Caco-2 (cell line): ENCODE data around the gene TCERG1L. TPM values are rescaled to one million over a fixed set of nuclear protein-coding genes. Genes with fewer than 3 reads are reported as not detected.

Experiments
- BruUV-seq: library from RNA; stranded (reverse); fragments of 400-500 nt; replicated peaks from 2 replicates; lab custom pipeline; 2021; lab: Mats Ljungman, UMichigan
- CTCF ChIA-PET: fragments of 300-600 bp; sonication (Branson Sonifier 250); formaldehyde crosslinking; loops from one replicate; lab custom pipeline; 2022; ENCODE audit warnings: antibody characterized with exemption; lab: Charles Lee
- POLR2A ChIA-PET: fragments of 300-600 bp; sonication (Branson Sonifier 250); formaldehyde crosslinking; loops from one replicate; lab custom pipeline; 2022; ENCODE audit warnings: antibody characterized with exemption; lab: Charles Lee
- DNase-seq, 2 experiments: peaks; one replicate each; pipeline versions ENCODE4 v3.0.0 to v3.0.0-alpha.2; 2020 to 2022
- H3K27me3 ChIP-seq: replicated peaks from 2 replicates; pipeline ENCODE4 v1.6.0; 2011; ENCODE audit warnings: low read length; ENCODE audit not compliant: control insufficient read depth, insufficient read depth
- H3K36me3 ChIP-seq: 2 replicates; pipeline ENCODE4 v1.5.1; 2011; ENCODE audit warnings: low read length; ENCODE audit not compliant: control insufficient read depth, insufficient read depth
- H3K4me1 ChIP-seq: fragments of 250-450 bp; sonication (Bioruptor Pico); 2 replicates; pipeline ENCODE4 v1.5.1; 2020; ENCODE audit warnings: mild to moderate bottlenecking
- H3K4me3 ChIP-seq: 2 replicates; pipeline ENCODE4 v1.5.1; 2011; ENCODE audit warnings: low read depth, mild to moderate bottlenecking, control low read depth, low read length
- H3K9me3 ChIP-seq: fragments of 250-450 bp; sonication (Bioruptor Pico); 2 replicates; pipeline ENCODE4 v1.5.1; 2020; ENCODE audit warnings: mild to moderate bottlenecking, moderate library complexity
- H3K27ac Mint-ChIP-seq: one replicate; pipeline ENCODE4 v1.8.0; 2022; ENCODE audit warnings: mixed read lengths; ENCODE audit not compliant: unreplicated experiment
- H3K27me3 Mint-ChIP-seq: one replicate; pipeline ENCODE4 v1.8.0; 2022; ENCODE audit warnings: mixed read lengths; ENCODE audit not compliant: insufficient read depth, unreplicated experiment
- H3K36me3 Mint-ChIP-seq: one replicate; pipeline ENCODE4 v1.8.0; 2022; ENCODE audit warnings: mild to moderate bottlenecking, mixed read lengths; ENCODE audit not compliant: insufficient read depth, unreplicated experiment
- H3K4me1 Mint-ChIP-seq: one replicate; pipeline ENCODE4 v1.8.0; 2022; ENCODE audit warnings: low read depth, mixed read lengths; ENCODE audit not compliant: unreplicated experiment
- H3K4me3 Mint-ChIP-seq: one replicate; pipeline ENCODE4 v1.8.0; 2022; ENCODE audit warnings: mild to moderate bottlenecking, moderate library complexity, mixed read lengths; ENCODE audit not compliant: unreplicated experiment
- H3K9me3 Mint-ChIP-seq: one replicate; pipeline ENCODE4 v1.8.0; 2022; ENCODE audit warnings: mixed read lengths; ENCODE audit not compliant: unreplicated experiment
- CTCF ChIP-seq, 2 experiments: fragments of 200-600 bp in 1 of 2; IDR thresholded peaks; 1 replicate in 1 of 2; 2 replicates in 1 of 2; pipeline versions ENCODE4 v1.5.1 to v1.8.0; 2011 to 2022; ENCODE audit warnings: antibody characterized with exemption in 1 of 2, control low read depth in 1 of 2, inconsistent platforms in 1 of 2, low read depth in 1 of 2, low read length in 1 of 2, mild to moderate bottlenecking in 1 of 2, moderate library complexity in 1 of 2; ENCODE audit not compliant: insufficient read depth in 1 of 2, severe bottlenecking in 1 of 2, unreplicated experiment in 1 of 2
- intact Hi-C: fragments of 100-400 bp; cut with micrococcal nuclease; formaldehyde crosslinking; loops from one replicate; pipeline ENCODE4 v1.10.0; 2022; ENCODE audit not compliant: unreplicated experiment
- total RNA-seq: library from RNA; stranded (reverse); gene quantifications from 2 replicates; pipeline ENCODE4 v1.2.3, GENCODE V29; 2022

TCERG1L gene
- total RNA-seq, 1 experiment from 2014 or later: not detected

GRCh38 chr10:131083915-131084790 lies 227.4 kb downstream of the TCERG1L start:
- Histone ChIP-seq H3K4me3 (no peak overlapping the region), H3K36me3 (no peaks in the 10 kb centered on the region), H3K27me3 (no peaks in the 10 kb centered on the region), H3K9me3 (no peaks in the 10 kb centered on the region), H3K4me1 (no peaks in the 10 kb centered on the region)
- no peak overlapping the region for H3K4me3 Mint-ChIP-seq
- BruUV-seq: no TSS peak
- no peak for TF ChIP-seq CTCF (IDR thresholded peaks at IDR 0.05; ENCODE audit: insufficient read depth in 1 of 2, low read depth in 1 of 2, low read length in 1 of 2, severe bottlenecking in 1 of 2, unreplicated experiment in 1 of 2)
- no peak overlapping the region for H3K27ac Mint-ChIP-seq
- H3K36me3 Mint-ChIP-seq: no peaks in the 10 kb centered on the region
- DNase-seq: no peak
- no peaks in the 10 kb centered on the region for H3K4me1 Mint-ChIP-seq
- intact Hi-C loops: no loop called here
- H3K27me3 Mint-ChIP-seq: no peaks in the 10 kb centered on the region
- POLR2A ChIA-PET: no interaction called here
- no peaks in the 10 kb centered on the region for H3K9me3 Mint-ChIP-seq
- CTCF ChIA-PET: no interaction called here

- TF ChIP-seq CTCF (IDR thresholded peaks at IDR 0.05; ENCODE audit: insufficient read depth in 1 of 2, low read depth in 1 of 2, low read length in 1 of 2, severe bottlenecking in 1 of 2, unreplicated experiment in 1 of 2): no peak
- no peak for DNase-seq
- intact Hi-C loops: no loop called here
- Mint-ChIP-seq H3K27ac (no peak overlapping the region), H3K4me3 (no peak overlapping the region), H3K27me3 (no peaks in the 10 kb centered on the region), H3K4me1 (no peaks in the 10 kb centered on the region), H3K9me3 (no peaks in the 10 kb centered on the region), H3K36me3 (no peaks in the 10 kb centered on the region)
- Histone ChIP-seq H3K4me3 (no peak overlapping the region), H3K27me3 (no peaks in the 10 kb centered on the region), H3K4me1 (no peaks in the 10 kb centered on the region), H3K36me3 (no peaks in the 10 kb centered on the region), H3K9me3 (no peaks in the 10 kb centered on the region)
- ChIA-PET CTCF (no interaction called here), POLR2A (no interaction called here)
- BruUV-seq: no TSS peak
Measured at GRCh38 chr10:131082991-131083481, 228.5 kb downstream of the TCERG1L start.

GRCh38 chr10:131082201-131082850 lies 229.2 kb downstream of the TCERG1L start:
- no peaks in the 10 kb centered on the region for H3K9me3 ChIP-seq
- H3K4me1 ChIP-seq: no peaks in the 10 kb centered on the region
- no peaks in the 10 kb centered on the region for H3K36me3 ChIP-seq
- H3K27me3 ChIP-seq: no peaks in the 10 kb centered on the region
- intact Hi-C loops: no loop called here
- Mint-ChIP-seq H3K27ac (no peak overlapping the region), H3K9me3 (no peaks in the 10 kb centered on the region), H3K27me3 (no peaks in the 10 kb centered on the region), H3K4me1 (no peaks in the 10 kb centered on the region), H3K36me3 (no peaks in the 10 kb centered on the region), H3K4me3 (no peak overlapping the region)
- ChIA-PET CTCF (no interaction called here), POLR2A (no interaction called here)
- no peak for DNase-seq
- H3K4me3 ChIP-seq: no peak overlapping the region
- no TSS peak for BruUV-seq
- TF ChIP-seq CTCF (IDR thresholded peaks at IDR 0.05; ENCODE audit: insufficient read depth in 1 of 2, low read depth in 1 of 2, low read length in 1 of 2, severe bottlenecking in 1 of 2, unreplicated experiment in 1 of 2): no peak
